Memory B cell (primary cell): ENCODE data around the gene APOBEC3G.
"Not testable (repeated sequence)": the region's sequence is repeated elsewhere in the genome, so short reads cannot be mapped to it uniquely, and the experiment has no call there.

Experiments
- ATAC-seq: fragments of 150-1000 bp; cut with Tn5 transposase; 2 replicates; pipeline ENCODE4 v1.10.0; 2021; ENCODE audit warnings: low read depth, mild to moderate bottlenecking, moderate library complexity
- DNase-seq, 2 donors: peaks; one replicate each; pipeline ENCODE4 v3.0.0; 2022; ENCODE audit warnings: low spot score in 2 of 2
- H3K27ac Mint-ChIP-seq: one replicate; pipeline ENCODE4 v1.8.0; 2022; ENCODE audit warnings: mild to moderate bottlenecking, moderate library complexity, mixed read lengths
- H3K27me3 Mint-ChIP-seq: one replicate; pipeline ENCODE4 v1.8.0; 2022; ENCODE audit warnings: mixed read lengths
- H3K36me3 Mint-ChIP-seq: one replicate; pipeline ENCODE4 v1.8.0; 2022; ENCODE audit warnings: mild to moderate bottlenecking, mixed read lengths
- H3K4me1 Mint-ChIP-seq: one replicate; pipeline ENCODE4 v1.8.0; 2022; ENCODE audit warnings: mixed read lengths
- H3K4me3 Mint-ChIP-seq: one replicate; pipeline ENCODE4 v1.8.0; 2022; ENCODE audit warnings: mild to moderate bottlenecking, moderate library complexity, mixed read lengths
- H3K9me3 Mint-ChIP-seq: one replicate; pipeline ENCODE4 v1.8.0; 2022; ENCODE audit warnings: mixed read lengths

Gene APOBEC3G

GRCh38 chr22:39049486-39049885, 27.6 kb upstream of the APOBEC3G start:
- not testable (repeated sequence) for ATAC-seq, H3K4me3 Mint-ChIP-seq, DNase-seq, H3K9me3 Mint-ChIP-seq, H3K27me3 Mint-ChIP-seq
- H3K4me1 Mint-ChIP-seq: peaks cover 38% of the 10 kb centered on the region
- peak overlapping the region; percentile 17 for H3K27ac Mint-ChIP-seq
- H3K36me3 Mint-ChIP-seq: peaks cover 20% of the 10 kb centered on the region

- not testable (repeated sequence) for H3K36me3 Mint-ChIP-seq, H3K27ac Mint-ChIP-seq, DNase-seq, H3K27me3 Mint-ChIP-seq, H3K4me3 Mint-ChIP-seq, H3K9me3 Mint-ChIP-seq, ATAC-seq
- H3K4me1 Mint-ChIP-seq: peaks cover 18% of the 10 kb centered on the region
Measured at GRCh38 chr22:39051844-39052495, 25.1 kb upstream of the APOBEC3G start.

GRCh38 chr22:39055658-39056057, 21.4 kb upstream of the APOBEC3G start:
- H3K4me1 Mint-ChIP-seq: peaks cover 12% of the 10 kb centered on the region
- DNase-seq (no peak), ATAC-seq (no peak)
- no peaks in the 10 kb centered on the region for H3K36me3 Mint-ChIP-seq
- H3K9me3 Mint-ChIP-seq: no peaks in the 10 kb centered on the region
- no peaks in the 10 kb centered on the region for H3K27me3 Mint-ChIP-seq
- H3K27ac Mint-ChIP-seq: no peak overlapping the region
- H3K4me3 Mint-ChIP-seq: no peak overlapping the region

GRCh38 chr22:39061290-39061689, 15.8 kb upstream of the APOBEC3G start:
- DNase-seq, H3K27me3 Mint-ChIP-seq, H3K9me3 Mint-ChIP-seq, H3K27ac Mint-ChIP-seq, H3K36me3 Mint-ChIP-seq, ATAC-seq, H3K4me3 Mint-ChIP-seq: not testable (repeated sequence)
- H3K4me1 Mint-ChIP-seq: peaks cover 12% of the 10 kb centered on the region

- DNase-seq, H3K27me3 Mint-ChIP-seq, ATAC-seq, H3K4me3 Mint-ChIP-seq, H3K36me3 Mint-ChIP-seq, H3K9me3 Mint-ChIP-seq, H3K27ac Mint-ChIP-seq: not testable (repeated sequence)
- H3K4me1 Mint-ChIP-seq: peaks cover 12% of the 10 kb centered on the region
Measured at GRCh38 chr22:39061951-39062350, 15.1 kb upstream of the APOBEC3G start.

GRCh38 chr22:39063904-39064303, 13.2 kb upstream of the APOBEC3G start:
- not testable (repeated sequence) for H3K27ac Mint-ChIP-seq, H3K9me3 Mint-ChIP-seq, H3K36me3 Mint-ChIP-seq, H3K27me3 Mint-ChIP-seq
- peak overlapping the region; percentile 72 for H3K4me3 Mint-ChIP-seq
- peaks cover 15% of the 10 kb centered on the region for H3K4me1 Mint-ChIP-seq
- ATAC-seq: peak; percentile 80
- DNase-seq: peak; percentile 43

- H3K4me1 Mint-ChIP-seq: peaks cover 24% of the 10 kb centered on the region
- H3K27ac Mint-ChIP-seq, H3K4me3 Mint-ChIP-seq, DNase-seq, H3K36me3 Mint-ChIP-seq, H3K9me3 Mint-ChIP-seq, H3K27me3 Mint-ChIP-seq: not testable (repeated sequence)
- peak; percentile 8 for ATAC-seq
Measured at GRCh38 chr22:39066442-39067276, 10.4 kb upstream of the APOBEC3G start.

GRCh38 chr22:39068033-39068785, 8.9 kb upstream of the APOBEC3G start:
- ATAC-seq (no peak), DNase-seq (no peak)
- no peaks in the 10 kb centered on the region for H3K27me3 Mint-ChIP-seq
- H3K36me3 Mint-ChIP-seq: peaks cover 5% of the 10 kb centered on the region
- H3K4me1 Mint-ChIP-seq: peaks cover 30% of the 10 kb centered on the region
- no peak overlapping the region for H3K27ac Mint-ChIP-seq
- no peaks in the 10 kb centered on the region for H3K9me3 Mint-ChIP-seq
- H3K4me3 Mint-ChIP-seq: no peak overlapping the region

- no peaks in the 10 kb centered on the region for H3K27me3 Mint-ChIP-seq
- peak overlapping the region; percentile 80 for H3K27ac Mint-ChIP-seq
- H3K36me3 Mint-ChIP-seq: peaks cover 5% of the 10 kb centered on the region
- H3K4me1 Mint-ChIP-seq: peaks cover 29% of the 10 kb centered on the region
- DNase-seq (no peak), ATAC-seq (no peak)
- H3K4me3 Mint-ChIP-seq: peak overlapping the region; percentile 63
- no peaks in the 10 kb centered on the region for H3K9me3 Mint-ChIP-seq
Measured at GRCh38 chr22:39070186-39070585, 6.9 kb upstream of the APOBEC3G start.

- Mint-ChIP-seq H3K27ac (peak overlapping the region; percentile 91), H3K4me1 (peaks cover 40% of the 10 kb centered on the region), H3K4me3 (peak overlapping the region; percentile 75)
- not testable (repeated sequence) for H3K9me3 Mint-ChIP-seq, H3K27me3 Mint-ChIP-seq, DNase-seq, H3K36me3 Mint-ChIP-seq
- ATAC-seq: peak; percentile 72
Measured at GRCh38 chr22:39072581-39072981, 4.5 kb upstream of the APOBEC3G start.

GRCh38 chr22:39073981-39074380, 3.1 kb upstream of the APOBEC3G start:
- Mint-ChIP-seq H3K4me1 (peaks cover 45% of the 10 kb centered on the region), H3K27me3 (no peaks in the 10 kb centered on the region), H3K27ac (peak overlapping the region; percentile 91), H3K4me3 (no peak overlapping the region), H3K9me3 (no peaks in the 10 kb centered on the region), H3K36me3 (peaks cover 5% of the 10 kb centered on the region)
- no peak for ATAC-seq
- DNase-seq: no peak

- not testable (repeated sequence) for H3K36me3 Mint-ChIP-seq, H3K9me3 Mint-ChIP-seq, DNase-seq, ATAC-seq, H3K27me3 Mint-ChIP-seq
- Mint-ChIP-seq H3K4me3 (peak overlapping the region; percentile 93), H3K27ac (peak overlapping the region; percentile 91), H3K4me1 (peaks cover 49% of the 10 kb centered on the region)
Measured at GRCh38 chr22:39076155-39077025, 685 bp upstream of the APOBEC3G start.

- H3K27me3 Mint-ChIP-seq, DNase-seq, ATAC-seq, H3K9me3 Mint-ChIP-seq: not testable (repeated sequence)
- peak overlapping the region; percentile 91 for H3K27ac Mint-ChIP-seq
- H3K36me3 Mint-ChIP-seq: peaks cover 16% of the 10 kb centered on the region
- H3K4me1 Mint-ChIP-seq: peaks cover 43% of the 10 kb centered on the region
- peak overlapping the region; percentile 93 for H3K4me3 Mint-ChIP-seq
Measured at GRCh38 chr22:39077912-39078311, 837 bp downstream of the APOBEC3G start.
